Activated CD4-positive, alpha-beta T cell treated with anti-CD3 and anti-CD28 coated beads for 24 hours (primary cell): ENCODE results near the gene MIPEP.

ENCODE experiments used
- DNase-seq, 2 donors: peaks; one replicate each; pipeline ENCODE4 v3.0.0-alpha.2; 2020; ENCODE audit warnings: low read depth in 2 of 2

MIPEP gene

DNA sequence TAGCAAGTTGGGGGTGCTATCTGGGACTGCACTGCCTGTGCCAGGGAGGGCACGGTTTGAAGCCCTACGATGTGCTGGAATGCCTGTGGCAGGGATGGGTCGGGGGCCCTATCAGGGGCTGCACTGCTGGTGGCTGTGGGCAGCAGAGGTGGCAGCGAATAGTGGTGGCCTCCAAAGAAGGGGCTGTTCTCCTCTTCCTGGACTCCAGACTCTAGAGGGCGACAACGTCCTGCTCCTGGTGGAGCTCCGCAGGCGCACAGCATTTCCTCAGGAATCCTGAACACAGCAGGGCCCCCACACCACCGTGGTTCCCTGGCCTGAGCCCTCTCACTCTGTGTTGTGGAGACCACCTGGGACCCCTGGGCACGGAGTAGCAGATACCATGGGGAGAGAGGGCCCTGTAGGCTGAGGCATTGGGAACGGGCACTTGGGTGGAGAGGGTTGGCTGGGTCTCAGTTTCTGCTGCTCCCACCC, 173.4 kb downstream of the MIPEP start:
- no peak for DNase-seq

DNA sequence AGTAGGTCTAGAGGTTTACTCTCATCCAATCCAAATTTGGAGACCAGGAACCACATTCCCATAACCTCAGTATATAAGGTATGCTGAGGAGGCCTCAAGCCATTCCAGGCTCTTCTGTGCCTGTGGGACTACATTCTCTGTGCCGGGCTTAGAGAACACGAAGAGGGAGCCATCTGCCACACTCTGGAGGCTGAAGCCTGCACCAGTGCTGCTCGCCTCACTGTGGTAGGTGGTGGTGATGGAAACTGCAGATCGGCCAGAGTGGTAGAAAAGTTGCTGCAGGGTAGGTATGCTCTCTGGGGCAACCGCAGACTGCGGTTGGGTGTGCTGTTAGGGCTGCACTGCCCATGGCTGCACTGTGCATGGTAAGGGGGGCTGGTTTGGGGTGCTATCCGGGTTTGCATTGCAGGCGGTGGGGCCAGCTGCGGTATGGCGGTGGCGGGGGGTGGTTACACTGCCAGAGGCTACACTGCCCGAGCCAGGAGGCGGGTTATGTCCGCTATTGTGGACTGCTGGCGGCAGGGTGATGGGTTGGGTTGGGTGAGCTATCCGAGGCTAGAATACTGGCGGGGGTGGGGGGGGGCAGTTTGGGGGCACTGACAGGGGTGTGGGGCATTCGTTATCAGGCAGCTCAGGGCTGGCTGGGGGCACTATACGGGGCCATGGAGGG, 174.0 kb downstream of the MIPEP start:
- DNase-seq = no peak

DNA sequence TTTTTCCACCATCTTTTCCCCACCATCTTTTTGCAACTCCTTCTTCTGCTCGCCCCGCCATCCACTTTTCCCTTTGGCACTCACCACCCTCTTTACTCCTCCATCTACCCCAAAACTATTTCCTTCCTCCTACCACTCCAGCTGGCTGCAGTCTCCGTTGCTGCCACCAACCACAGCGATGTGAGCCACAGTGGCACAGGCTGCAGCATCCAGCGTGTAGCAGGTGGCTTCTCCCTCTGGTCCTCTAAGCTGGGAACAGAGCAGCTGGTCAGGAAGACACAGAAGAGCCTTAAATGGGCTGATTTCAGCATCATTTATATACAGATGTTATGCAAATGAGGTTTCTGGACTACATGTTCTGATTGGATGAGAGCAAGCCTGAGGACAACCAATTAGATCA, 174.5 kb downstream of the MIPEP start:
- no peak for DNase-seq

GRCh38 chr13:23711355-23711754, 177.8 kb downstream of the MIPEP start:
- no peak for DNase-seq

- no peak for DNase-seq
Observed at GRCh38 chr13:23710366-23710765, 178.8 kb downstream of the MIPEP start.

DNA sequence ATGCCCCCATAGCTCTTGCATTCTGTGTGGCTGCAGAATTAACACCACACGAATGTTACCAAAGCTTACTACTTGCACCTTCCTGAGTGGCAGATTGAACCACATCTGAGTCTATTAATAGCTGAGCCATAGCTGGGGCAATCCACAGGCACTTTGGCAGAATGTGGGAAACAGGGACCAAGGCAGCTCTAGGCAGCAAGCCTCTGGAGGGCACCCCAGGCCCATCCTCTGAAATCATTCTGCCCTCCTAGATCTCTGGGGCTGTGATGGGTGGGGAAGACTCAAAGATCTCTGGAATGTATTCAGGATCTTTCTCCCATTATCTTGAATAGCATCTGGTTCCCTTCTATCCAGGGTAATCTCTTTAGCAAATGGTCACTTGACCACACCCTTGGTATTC, 179.7 kb downstream of the MIPEP start:
- no peak for DNase-seq

- DNase-seq = no peak
Observed at GRCh38 chr13:23707674-23708073, 181.5 kb downstream of the MIPEP start.

GRCh38 chr13:23705583-23705982, 183.6 kb downstream of the MIPEP start:
- no peak for DNase-seq

- no peak for DNase-seq
Observed at GRCh38 chr13:23703246-23703860, 185.8 kb downstream of the MIPEP start.

DNA sequence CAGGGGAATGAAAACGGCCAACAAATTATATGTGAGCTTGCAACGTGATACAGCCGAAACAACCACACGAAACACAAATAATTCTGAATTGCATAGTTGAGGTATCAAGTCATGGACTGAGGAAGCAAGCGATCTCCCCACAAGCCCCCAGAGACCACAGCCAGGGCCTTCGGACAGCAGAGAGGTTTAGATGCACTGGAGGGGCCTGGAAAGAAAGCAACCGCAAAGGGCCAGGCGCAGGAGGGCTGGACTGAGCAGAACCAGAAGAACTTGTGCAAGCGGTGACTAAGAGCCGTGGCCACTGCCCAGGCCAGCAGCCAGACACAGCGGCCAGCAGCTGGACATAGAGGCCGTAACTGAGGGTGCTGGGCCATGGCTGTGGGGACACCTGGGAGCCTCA, 187.6 kb downstream of the MIPEP start:
- DNase-seq = no peak

DNA sequence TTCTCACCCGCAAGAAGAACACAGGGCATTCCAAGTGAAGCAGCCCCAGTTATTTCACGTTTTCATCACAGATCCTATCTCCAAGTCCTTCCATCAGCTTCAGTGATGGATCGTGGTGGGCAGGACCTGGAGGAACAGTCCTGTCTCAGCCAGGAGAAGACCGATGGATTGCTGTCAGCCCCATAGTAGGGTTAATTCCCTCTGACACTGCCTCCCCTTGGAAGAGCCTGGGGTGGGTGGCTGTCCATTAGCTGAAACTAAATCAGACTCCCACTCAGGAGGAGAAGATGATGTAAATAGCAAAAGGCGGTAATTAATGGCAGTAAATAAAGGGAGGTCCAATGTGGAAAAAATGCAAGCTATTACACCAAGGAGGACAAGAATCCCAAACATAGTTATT, 188.0 kb downstream of the MIPEP start:
- no peak for DNase-seq

GRCh38 chr13:23699271-23699670, 189.9 kb downstream of the MIPEP start:
- DNase-seq = no peak

GRCh38 chr13:23697772-23698313, 191.4 kb downstream of the MIPEP start:
- DNase-seq = no peak

GRCh38 chr13:23696610-23697009, 192.6 kb downstream of the MIPEP start:
- no peak for DNase-seq

- DNase-seq = peak; percentile 30 to 33
Observed at GRCh38 chr13:23695711-23696464, 193.3 kb downstream of the MIPEP start.

DNA sequence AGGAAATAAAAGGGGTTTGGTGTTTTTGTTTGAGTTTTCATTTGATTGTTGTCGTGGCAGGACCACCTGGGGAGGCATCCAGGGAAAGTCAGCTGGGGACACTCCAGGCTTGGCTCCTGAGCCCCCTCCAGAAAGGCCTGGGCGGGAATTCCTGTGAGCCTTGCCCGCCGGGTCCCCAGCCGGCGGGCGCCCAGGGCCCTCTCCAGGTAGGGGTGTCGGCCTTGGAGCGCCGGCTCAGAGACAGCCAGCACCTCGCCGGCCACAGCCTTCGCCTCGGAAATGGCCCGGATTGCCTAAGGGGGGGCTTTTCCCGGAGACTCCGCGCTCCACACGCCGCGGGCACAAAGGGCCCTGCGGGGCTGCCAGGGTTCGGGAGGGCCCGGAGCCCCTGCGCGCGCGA, 194.0 kb downstream of the MIPEP start:
- DNase-seq = no peak

GRCh38 chr13:23692816-23693215, 196.4 kb downstream of the MIPEP start:
- DNase-seq = no peak

- DNase-seq = no peak
Observed at GRCh38 chr13:23690668-23691067, 198.5 kb downstream of the MIPEP start.

- no peak for DNase-seq
Observed at GRCh38 chr13:23688336-23688735, 200.9 kb downstream of the MIPEP start.

DNA sequence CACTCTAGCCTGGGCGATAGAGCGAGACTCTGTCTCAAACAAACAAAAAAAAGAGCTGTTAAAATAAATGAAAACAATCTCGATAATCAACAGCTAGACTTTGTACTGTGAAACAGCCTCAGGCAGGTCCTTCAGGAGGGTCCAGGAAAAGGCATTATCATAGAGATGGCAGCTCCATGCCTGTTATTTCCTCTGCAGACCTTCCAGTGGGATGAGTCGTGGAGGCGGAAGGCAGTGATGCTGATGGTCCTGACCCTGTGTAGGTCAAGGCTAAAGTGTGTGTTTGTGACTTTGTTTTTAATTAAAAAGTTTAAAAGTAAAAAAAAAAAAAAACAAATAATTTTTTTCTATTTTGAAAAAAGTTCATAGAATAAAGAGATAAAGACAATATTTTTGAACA, 201.6 kb downstream of the MIPEP start:
- DNase-seq = no peak

DNA sequence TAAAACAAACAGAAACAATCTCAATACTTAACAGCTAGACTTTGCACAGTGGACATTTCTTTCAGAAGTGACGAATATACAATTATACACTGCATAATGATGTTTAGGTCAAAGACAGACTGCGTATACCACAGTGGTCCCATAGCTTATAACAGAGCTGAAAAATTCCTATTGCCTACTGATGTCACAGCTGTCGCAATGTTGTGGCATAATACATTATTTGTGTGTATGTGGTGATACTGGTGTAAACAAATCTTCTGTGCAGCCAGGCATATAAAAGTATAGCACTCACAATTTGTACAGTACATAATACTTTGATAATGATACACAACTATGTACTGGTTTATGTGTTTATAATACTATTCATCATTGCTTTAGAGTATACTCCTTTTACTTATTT, 202.3 kb downstream of the MIPEP start:
- DNase-seq = no peak

DNA sequence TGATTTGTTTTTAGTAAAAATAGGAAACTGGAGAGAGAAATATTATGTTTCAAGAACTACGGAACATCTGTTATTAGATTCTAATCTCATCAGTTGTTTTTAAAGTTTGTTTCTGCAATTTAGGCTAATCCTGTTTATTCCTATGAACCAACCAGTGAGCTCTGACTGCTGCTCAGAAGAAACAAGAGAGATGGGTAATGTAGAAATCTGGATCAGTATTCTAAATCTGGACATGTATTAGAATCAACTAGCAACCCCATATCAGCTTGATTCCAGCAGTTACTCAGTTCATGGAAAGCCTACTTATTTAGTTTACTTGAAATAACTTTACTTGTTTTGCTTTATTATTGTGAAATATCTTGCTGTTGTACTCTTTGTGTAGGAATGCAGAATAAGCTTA, 203.8 kb downstream of the MIPEP start:
- no peak for DNase-seq

DNA sequence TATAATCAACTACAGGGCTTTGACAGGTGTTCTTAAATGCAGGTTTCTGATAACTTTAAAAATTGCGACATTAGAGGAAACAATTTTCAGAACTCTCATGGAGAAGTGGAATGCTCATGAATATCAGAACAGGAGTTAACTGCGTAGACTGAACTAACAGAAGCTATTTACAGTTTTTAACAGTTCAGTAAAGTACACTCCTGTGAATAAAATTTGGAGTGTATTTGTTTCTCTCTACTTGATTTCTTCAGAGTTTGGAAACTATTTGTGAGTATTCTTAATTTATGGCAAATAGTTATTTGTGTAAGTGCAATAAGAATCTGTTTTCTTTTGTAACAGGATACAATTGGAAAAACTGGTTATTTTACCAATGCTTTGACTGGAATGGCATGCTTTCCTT, 204.6 kb downstream of the MIPEP start:
- no peak for DNase-seq
